Measurements from ENCODE around the gene HEPH. TPM values are rescaled to one million over a fixed set of nuclear protein-coding genes. Genes with fewer than 3 reads are reported as not detected.

HEPH gene
- total and polyA plus RNA-seq, 12 donors: 3.8 to 48.5 (median 26.8) TPM

DNA sequence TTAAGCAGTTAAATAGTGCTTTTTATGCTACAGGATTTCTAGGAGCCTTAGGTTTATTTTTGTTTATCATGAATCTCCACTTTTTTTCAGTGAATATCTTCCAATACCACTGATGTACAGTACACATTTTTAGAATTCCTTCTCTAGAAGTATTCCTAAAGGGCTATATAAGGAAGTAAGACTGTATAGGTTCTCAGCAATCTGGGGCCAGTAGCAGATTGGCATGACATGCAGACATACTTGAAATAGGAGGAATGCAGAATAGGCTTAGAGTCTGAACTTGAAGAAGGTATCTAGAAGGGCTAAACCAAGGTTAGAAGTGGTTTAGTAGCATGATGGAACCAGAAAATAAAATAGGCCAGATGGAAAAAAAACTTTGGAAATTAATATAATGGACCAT lies 29.8 kb downstream of the HEPH start:
- intact Hi-C loops (cut with DNase I): no loop called here
- Histone ChIP-seq H3K4me1 (no peaks in the 10 kb centered on the region), H3K27ac (no peak overlapping the region), H3K36me3 (peaks cover 0 to 8% (median 0%) of the 10 kb centered on the region in 9 donors), H3K4me3 (no peak overlapping the region), H3K27me3 (peaks cover 0 to 82% (median 0%) of the 10 kb centered on the region in 7 donors), H3K9me3 (no peaks in the 10 kb centered on the region)
- DNase-seq (no peak), ATAC-seq (no peak)
- TF ChIP-seq, protein P1, sequence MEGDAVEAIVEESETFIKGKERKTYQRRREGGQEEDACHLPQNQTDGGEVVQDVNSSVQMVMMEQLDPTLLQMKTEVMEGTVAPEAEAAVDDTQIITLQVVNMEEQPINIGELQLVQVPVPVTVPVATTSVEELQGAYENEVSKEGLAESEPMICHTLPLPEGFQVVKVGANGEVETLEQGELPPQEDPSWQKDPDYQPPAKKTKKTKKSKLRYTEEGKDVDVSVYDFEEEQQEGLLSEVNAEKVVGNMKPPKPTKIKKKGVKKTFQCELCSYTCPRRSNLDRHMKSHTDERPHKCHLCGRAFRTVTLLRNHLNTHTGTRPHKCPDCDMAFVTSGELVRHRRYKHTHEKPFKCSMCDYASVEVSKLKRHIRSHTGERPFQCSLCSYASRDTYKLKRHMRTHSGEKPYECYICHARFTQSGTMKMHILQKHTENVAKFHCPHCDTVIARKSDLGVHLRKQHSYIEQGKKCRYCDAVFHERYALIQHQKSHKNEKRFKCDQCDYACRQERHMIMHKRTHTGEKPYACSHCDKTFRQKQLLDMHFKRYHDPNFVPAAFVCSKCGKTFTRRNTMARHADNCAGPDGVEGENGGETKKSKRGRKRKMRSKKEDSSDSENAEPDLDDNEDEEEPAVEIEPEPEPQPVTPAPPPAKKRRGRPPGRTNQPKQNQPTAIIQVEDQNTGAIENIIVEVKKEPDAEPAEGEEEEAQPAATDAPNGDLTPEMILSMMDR (IDR thresholded peaks at IDR 0.05): no peak

DNA sequence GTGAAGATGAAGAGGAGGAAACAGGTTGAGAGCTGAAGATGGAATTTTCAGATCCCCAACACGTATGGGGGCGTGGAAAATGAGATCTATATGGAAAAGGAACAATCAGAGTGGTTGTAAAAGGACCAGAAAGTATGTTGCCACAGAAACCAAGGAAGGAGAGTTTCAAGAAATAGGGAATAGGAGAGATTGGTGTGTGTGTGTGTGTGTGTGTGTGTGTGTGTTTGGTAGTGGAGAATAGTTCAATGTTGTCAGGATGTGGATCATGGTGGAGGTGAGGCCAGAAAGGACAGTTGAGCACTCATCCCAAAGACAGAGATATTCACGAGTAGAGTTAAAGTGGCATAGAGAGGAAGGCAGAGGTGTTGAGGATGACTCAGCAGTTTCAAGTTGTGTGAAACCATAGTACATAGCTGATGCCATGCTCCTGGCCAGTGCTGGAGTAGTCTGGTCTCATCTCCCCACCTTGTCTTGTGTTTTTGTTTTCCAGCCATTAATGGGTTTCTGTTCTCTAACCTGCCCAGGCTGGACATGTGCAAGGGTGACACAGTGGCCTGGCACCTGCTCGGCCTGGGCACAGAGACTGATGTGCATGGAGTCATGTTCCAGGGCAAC lies 36.1 kb downstream of the HEPH start:
- WGBS, 2 donors: 76 to 79% methylated on average over 4 of the region's 4 CpGs
- Histone ChIP-seq H3K36me3 (peaks cover 0 to under 1% (median 0%) of the 10 kb centered on the region in 9 donors), H3K9me3 (no peaks in the 10 kb centered on the region), H3K27me3 (peaks cover 0 to 63% (median 0%) of the 10 kb centered on the region in 7 donors), H3K27ac (no peak overlapping the region), H3K4me1 (no peaks in the 10 kb centered on the region), H3K4me3 (no peak overlapping the region)
- no peak for DNase-seq
- ATAC-seq: no peak
- intact Hi-C loops (cut with DNase I): loop anchor here in 6 of 10 donors (5.0 to 10.0 kb wide), 4 partner anchors 525 to 1945 kb away; no protein-coding TSS in a partner anchor
- TF ChIP-seq, protein P1 (IDR thresholded peaks at IDR 0.05): no peak

DNA sequence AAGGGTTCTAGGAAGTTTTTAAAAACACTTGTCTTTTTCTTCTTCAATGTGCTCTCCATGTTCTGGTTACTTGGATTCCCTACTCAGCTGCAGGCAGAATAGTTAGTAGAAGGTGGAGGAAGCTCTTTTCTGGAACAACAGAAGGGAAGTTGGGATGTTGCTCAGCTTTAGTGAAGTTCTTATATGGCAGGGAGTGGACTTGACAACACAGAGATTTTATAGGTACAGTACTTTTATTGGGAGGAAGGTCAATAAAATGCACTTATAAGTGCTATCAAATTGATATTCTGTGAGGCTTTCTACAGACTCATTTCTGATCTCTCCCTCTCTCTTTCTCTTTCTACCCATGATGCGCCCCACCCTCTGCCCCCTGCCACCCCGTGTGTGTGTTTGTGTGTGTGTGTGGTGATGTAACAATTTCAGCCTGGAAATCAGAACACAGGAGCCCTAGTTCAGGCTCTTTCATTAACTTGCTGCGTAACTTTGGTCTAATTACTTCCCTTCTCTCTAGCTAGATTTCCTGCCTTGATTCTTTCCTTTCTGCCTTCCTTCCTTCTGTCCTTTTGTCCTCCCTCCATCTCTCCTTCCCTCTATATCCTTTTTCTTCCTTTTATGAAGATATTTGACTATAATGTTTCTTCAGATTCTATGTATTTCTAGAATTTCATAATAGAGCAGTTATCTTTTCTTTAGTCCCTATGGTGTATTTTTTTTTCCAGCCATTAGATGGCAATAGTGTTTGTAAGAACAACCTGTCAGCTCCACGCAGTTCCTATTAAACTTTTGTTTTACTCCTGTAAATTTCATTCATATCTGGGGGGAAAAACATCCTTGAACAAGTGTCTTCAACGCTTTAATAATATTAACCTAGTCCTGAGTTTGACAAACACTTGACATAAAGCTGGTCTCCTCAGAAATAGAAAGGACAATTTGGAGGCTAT lies 37.1 kb downstream of the HEPH start:
- 53 to 63% methylated on average over 5 of the region's 5 CpGs for WGBS, 2 donors
- intact Hi-C loops (cut with DNase I): loop anchor here in 6 of 10 donors (5.0 to 10.0 kb wide), 4 partner anchors 524 to 1944 kb away; no protein-coding TSS in a partner anchor
- Histone ChIP-seq H3K4me1 (no peaks in the 10 kb centered on the region), H3K27ac (no peak overlapping the region), H3K36me3 (no peaks in the 10 kb centered on the region), H3K9me3 (no peaks in the 10 kb centered on the region), H3K27me3 (peaks cover 0 to 57% (median 0%) of the 10 kb centered on the region in 7 donors), H3K4me3 (no peak overlapping the region)
- DNase-seq (no peak), ATAC-seq (no peak)
- TF ChIP-seq, protein P1 (IDR thresholded peaks at IDR 0.05): peak in 7 of 9 donors; percentile 18 to 48 (median 38)

DNA sequence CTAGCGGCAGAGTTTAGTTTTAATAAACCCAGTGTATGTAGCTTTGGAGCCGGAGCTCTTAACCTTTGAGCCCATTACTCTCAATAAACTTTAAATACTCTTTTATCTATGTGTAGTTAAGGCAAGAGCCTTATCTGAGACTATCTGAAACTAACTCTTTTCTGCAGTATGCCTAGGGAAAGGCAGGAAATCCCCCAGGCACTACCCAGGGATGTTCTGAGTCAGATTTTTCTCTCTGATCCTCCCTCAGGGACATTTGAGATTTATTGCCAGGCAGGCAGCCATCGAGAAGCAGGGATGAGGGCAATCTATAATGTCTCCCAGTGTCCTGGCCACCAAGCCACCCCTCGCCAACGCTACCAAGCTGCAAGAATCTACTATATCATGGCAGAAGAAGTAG lies 39.1 kb downstream of the HEPH start:
- H3K27me3 ChIP-seq: peaks cover 0 to 54% (median 0%) of the 10 kb centered on the region in 7 donors
- no peak overlapping the region for H3K4me3 ChIP-seq
- H3K9me3 ChIP-seq: no peaks in the 10 kb centered on the region
- H3K4me1 ChIP-seq: no peaks in the 10 kb centered on the region
- TF ChIP-seq, protein P1 (IDR thresholded peaks at IDR 0.05): no peak
- H3K27ac ChIP-seq: no peak overlapping the region
- WGBS, 2 donors: 87 to 89% methylated on average over 5 of the region's 5 CpGs
- intact Hi-C loops (cut with DNase I): loop anchor here in 6 of 10 donors (5.0 to 10.0 kb wide), 4 partner anchors 522 to 1942 kb away; no protein-coding TSS in a partner anchor
- ATAC-seq (no peak), DNase-seq (no peak)
- peaks cover 0 to 2% (median 0%) of the 10 kb centered on the region in 9 donors for H3K36me3 ChIP-seq

Data from heart right ventricle (tissue), 16 donors.